ENCODE data around the gene CTBP1. TPM values are rescaled to one million over a fixed set of nuclear protein-coding genes. Genes with fewer than 3 reads are reported as not detected.

Gene CTBP1
- total and polyA plus RNA-seq, 9 of the 15 experiments (the other 6 are each of a cell fraction or from before 2014, with no cell fraction given), result 14.5 to 162 (median 68.2) TPM

DNA sequence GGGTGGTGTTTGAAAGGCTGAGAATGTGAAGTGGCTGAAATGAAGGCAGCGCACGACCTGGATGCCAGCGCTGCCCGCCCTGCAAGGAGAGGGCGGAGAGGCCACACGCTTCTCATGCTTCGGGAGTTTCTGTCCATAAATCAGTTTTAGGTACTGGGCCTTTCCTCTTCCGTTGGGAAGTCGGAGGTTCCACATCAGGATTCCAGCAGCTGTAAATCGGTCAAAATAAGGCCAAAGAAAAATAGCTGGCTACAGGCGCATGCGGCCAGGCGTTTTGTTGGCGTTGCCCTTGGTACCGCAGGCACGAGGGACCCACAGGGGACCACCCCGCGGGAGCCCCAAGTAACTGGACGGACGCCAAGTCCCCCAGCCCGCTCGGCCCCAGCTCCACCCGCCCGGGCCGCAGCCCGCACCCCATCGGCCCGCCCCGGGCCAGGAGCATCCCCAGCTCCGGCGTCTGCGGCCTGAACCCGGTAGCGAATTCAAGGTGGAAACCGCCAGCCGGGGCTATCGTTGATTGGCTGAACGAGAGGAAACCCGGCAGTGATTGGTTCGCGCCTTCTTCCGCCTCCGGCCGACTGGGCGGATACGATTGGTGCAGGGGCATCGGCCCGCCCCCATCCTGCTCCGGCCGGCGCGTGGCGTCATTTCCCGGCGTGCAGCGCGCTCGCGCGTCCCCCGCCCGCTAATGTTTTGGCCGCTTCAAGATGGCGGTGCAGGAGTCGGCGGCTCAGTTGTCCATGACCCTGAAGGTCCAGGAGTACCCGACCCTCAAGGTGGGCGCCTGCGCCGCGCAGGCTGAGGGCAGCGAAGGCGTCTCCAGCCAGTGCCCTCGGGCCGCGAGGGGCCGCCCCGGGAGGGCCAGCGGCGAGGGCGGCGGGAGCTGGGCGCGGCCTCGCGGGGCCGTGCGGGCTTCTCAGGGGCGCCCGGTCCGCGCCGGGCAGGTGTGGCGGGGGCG lies 40.6 kb upstream of the CTBP1 start, which contains the start of gene MAEA (continued):
- TF ChIP-seq FOXM1 (IDR thresholded peaks at IDR 0.05; ENCODE audit: low read depth), result peak; percentile 75
- TF ChIP-seq FOXM1 (CRISPR knock-in tag; IDR thresholded peaks at IDR 0.05; ENCODE audit: low read depth), result no peak
- no peak for TF ChIP-seq ADNP (tag; IDR thresholded peaks at IDR 0.05)
- TF ChIP-seq SMARCC2 (IDR thresholded peaks at IDR 0.05; ENCODE audit: low read depth), result no peak
- TF ChIP-seq ZNF143 (CRISPR knock-in tag; IDR thresholded peaks at IDR 0.05), result peak; percentile 82
- TF ChIP-seq ILF3 (IDR thresholded peaks at IDR 0.05; ENCODE audit: borderline replicate concordance), result no peak
- TF ChIP-seq, protein P1, sequence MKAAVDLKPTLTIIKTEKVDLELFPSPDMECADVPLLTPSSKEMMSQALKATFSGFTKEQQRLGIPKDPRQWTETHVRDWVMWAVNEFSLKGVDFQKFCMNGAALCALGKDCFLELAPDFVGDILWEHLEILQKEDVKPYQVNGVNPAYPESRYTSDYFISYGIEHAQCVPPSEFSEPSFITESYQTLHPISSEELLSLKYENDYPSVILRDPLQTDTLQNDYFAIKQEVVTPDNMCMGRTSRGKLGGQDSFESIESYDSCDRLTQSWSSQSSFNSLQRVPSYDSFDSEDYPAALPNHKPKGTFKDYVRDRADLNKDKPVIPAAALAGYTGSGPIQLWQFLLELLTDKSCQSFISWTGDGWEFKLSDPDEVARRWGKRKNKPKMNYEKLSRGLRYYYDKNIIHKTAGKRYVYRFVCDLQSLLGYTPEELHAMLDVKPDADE (conservative IDR thresholded peaks at IDR 0.05; ENCODE audit: control insufficient read depth, low read depth, low read length), result no peak; the same call in 1 of the 2 replicates
- TF ChIP-seq HDAC1 (IDR thresholded peaks at IDR 0.05), result peak in 1 of 2 experiments; percentile 91; a peak in 2 of 4 replicates
- peak; percentile 75 for TF ChIP-seq SP2 (IDR thresholded peaks at IDR 0.05; ENCODE audit: extremely low read depth, low read depth, low read length, poor library complexity, severe bottlenecking)
- TF ChIP-seq RBM22 (IDR thresholded peaks at IDR 0.05; ENCODE audit: low read depth, low read length, poor library complexity, severe bottlenecking), result peak; percentile 59
- TF ChIP-seq, protein P2, sequence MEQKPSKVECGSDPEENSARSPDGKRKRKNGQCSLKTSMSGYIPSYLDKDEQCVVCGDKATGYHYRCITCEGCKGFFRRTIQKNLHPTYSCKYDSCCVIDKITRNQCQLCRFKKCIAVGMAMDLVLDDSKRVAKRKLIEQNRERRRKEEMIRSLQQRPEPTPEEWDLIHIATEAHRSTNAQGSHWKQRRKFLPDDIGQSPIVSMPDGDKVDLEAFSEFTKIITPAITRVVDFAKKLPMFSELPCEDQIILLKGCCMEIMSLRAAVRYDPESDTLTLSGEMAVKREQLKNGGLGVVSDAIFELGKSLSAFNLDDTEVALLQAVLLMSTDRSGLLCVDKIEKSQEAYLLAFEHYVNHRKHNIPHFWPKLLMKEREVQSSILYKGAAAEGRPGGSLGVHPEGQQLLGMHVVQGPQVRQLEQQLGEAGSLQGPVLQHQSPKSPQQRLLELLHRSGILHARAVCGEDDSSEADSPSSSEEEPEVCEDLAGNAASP (IDR thresholded peaks at IDR 0.05), result no peak
- peak; percentile 94 for TF ChIP-seq PHF8 (IDR thresholded peaks at IDR 0.05; ENCODE audit: borderline replicate concordance, low read length)
- TF ChIP-seq, protein P3, sequence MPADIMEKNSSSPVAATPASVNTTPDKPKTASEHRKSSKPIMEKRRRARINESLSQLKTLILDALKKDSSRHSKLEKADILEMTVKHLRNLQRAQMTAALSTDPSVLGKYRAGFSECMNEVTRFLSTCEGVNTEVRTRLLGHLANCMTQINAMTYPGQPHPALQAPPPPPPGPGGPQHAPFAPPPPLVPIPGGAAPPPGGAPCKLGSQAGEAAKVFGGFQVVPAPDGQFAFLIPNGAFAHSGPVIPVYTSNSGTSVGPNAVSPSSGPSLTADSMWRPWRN (IDR thresholded peaks at IDR 0.05; ENCODE audit: low read depth), result peak; percentile 19; the same call in 1 of the 2 replicates
- TF ChIP-seq ZC3H11A (IDR thresholded peaks at IDR 0.05; ENCODE audit: low read depth, low read length), result no peak
- 0 out of 2 replicates have a peak, but pooled peaks have one; percentile 29 for TF ChIP-seq SRSF1 (IDR thresholded peaks at IDR 0.05; ENCODE audit: low read depth, low read length)
- TF ChIP-seq, protein P4, sequence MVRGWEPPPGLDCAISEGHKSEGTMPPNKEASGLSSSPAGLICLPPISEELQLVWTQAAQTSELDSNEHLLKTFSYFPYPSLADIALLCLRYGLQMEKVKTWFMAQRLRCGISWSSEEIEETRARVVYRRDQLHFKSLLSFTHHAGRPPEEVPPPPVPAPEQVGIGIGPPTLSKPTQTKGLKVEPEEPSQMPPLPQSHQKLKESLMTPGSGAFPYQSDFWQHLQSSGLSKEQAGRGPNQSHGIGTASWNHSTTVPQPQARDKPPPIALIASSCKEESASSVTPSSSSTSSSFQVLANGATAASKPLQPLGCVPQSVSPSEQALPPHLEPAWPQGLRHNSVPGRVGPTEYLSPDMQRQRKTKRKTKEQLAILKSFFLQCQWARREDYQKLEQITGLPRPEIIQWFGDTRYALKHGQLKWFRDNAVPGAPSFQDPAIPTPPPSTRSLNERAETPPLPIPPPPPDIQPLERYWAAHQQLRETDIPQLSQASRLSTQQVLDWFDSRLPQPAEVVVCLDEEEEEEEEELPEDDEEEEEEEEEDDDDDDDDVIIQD (CRISPR knock-in tag; IDR thresholded peaks at IDR 0.05), result no peak
- TF ChIP-seq ZNF785 (CRISPR knock-in tag; IDR thresholded peaks at IDR 0.05), result no peak
- peak; percentile 56; the same call in 1 of the 2 replicates for TF ChIP-seq GTF2F1 (IDR thresholded peaks at IDR 0.05; ENCODE audit: low read depth, low read length)
- TF ChIP-seq U2AF1 (optimal IDR thresholded peaks at IDR 0.05; ENCODE audit: low read depth, low read length), result no peak
- TF ChIP-seq RBFOX2 (IDR thresholded peaks at IDR 0.05; ENCODE audit: low read depth, low read length), result peak; percentile 98
- TF ChIP-seq SPI1 (IDR thresholded peaks at IDR 0.05; ENCODE audit: borderline replicate concordance, low read depth, low read length), result no peak
- TF ChIP-seq C11orf30 (IDR thresholded peaks at IDR 0.05; ENCODE audit: low read depth), result peak; percentile 76
- no peak for TF ChIP-seq MCM3 (IDR thresholded peaks at IDR 0.05)
- TF ChIP-seq MED1 (CRISPR knock-in tag; IDR thresholded peaks at IDR 0.05; ENCODE audit: borderline replicate concordance), result no peak

Data from K562 (cell line).